ENCODE data around the gene RTL10.
A peak's percentile ranks its signal among the peaks of the same experiment; 100 is the strongest.

Gene RTL10

GRCh38 chr22:19863571-19863970 is 8.9 kb upstream of the RTL10 start:
- Histone ChIP-seq H3K4me1 (ENCODE audit: control insufficient read depth in 5 of 5, insufficient read depth in 5 of 5, low read length in 5 of 5) (no peaks in the 10 kb centered on the region), H3K36me3 (ENCODE audit: control insufficient read depth in 5 of 5, insufficient read depth in 5 of 5, low read length in 5 of 5) (no peaks in the 10 kb centered on the region), H3K4me3 (ENCODE audit: low read depth in 1 of 5, low read length in 5 of 5) (no peak overlapping the region), H3K27ac (ENCODE audit: low read depth, low read length) (no peak overlapping the region), H3K9me3 (ENCODE audit: control insufficient read depth in 5 of 5, low read length in 5 of 5) (no peaks in the 10 kb centered on the region), H3K27me3 (ENCODE audit: control insufficient read depth in 5 of 5, insufficient read depth in 4 of 5, low read length in 5 of 5) (no peaks in the 10 kb centered on the region), H3K9ac (ENCODE audit: low read length in 5 of 5) (no peak overlapping the region)

- no peaks in the 10 kb centered on the region for H3K36me3 ChIP-seq (ENCODE audit: control insufficient read depth in 5 of 5, insufficient read depth in 5 of 5, low read length in 5 of 5)
- H3K27me3 ChIP-seq (ENCODE audit: control insufficient read depth in 5 of 5, insufficient read depth in 4 of 5, low read length in 5 of 5): no peaks in the 10 kb centered on the region
- no peak overlapping the region for H3K4me3 ChIP-seq (ENCODE audit: low read depth in 1 of 5, low read length in 5 of 5)
- H3K9ac ChIP-seq (ENCODE audit: low read length in 5 of 5): no peak overlapping the region
- no peaks in the 10 kb centered on the region for H3K9me3 ChIP-seq (ENCODE audit: control insufficient read depth in 5 of 5, low read length in 5 of 5)
- H3K4me1 ChIP-seq (ENCODE audit: control insufficient read depth in 5 of 5, insufficient read depth in 5 of 5, low read length in 5 of 5): no peaks in the 10 kb centered on the region
- no peak overlapping the region for H3K27ac ChIP-seq (ENCODE audit: low read depth, low read length)
Observed at GRCh38 chr22:19862619-19863246, 8.1 kb upstream of the RTL10 start.

GRCh38 chr22:19859861-19860510 is 5.3 kb upstream of the RTL10 start:
- Histone ChIP-seq H3K36me3 (ENCODE audit: control insufficient read depth in 5 of 5, insufficient read depth in 5 of 5, low read length in 5 of 5) (no peaks in the 10 kb centered on the region), H3K4me1 (ENCODE audit: control insufficient read depth in 5 of 5, insufficient read depth in 5 of 5, low read length in 5 of 5) (peaks cover 4 to 13% (median 12%) of the 10 kb centered on the region in 5 donors), H3K27me3 (ENCODE audit: control insufficient read depth in 5 of 5, insufficient read depth in 4 of 5, low read length in 5 of 5) (no peaks in the 10 kb centered on the region), H3K4me3 (ENCODE audit: low read depth in 1 of 5, low read length in 5 of 5) (no peak overlapping the region), H3K9ac (ENCODE audit: low read length in 5 of 5) (no peak overlapping the region), H3K9me3 (ENCODE audit: control insufficient read depth in 5 of 5, low read length in 5 of 5) (no peaks in the 10 kb centered on the region), H3K27ac (ENCODE audit: low read depth, low read length) (no peak overlapping the region)

GRCh38 chr22:19857382-19857781 is 2.7 kb upstream of the RTL10 start:
- no peaks in the 10 kb centered on the region for H3K27me3 ChIP-seq (ENCODE audit: control insufficient read depth in 5 of 5, insufficient read depth in 4 of 5, low read length in 5 of 5)
- peaks cover 0 to 5% (median 0%) of the 10 kb centered on the region in 5 donors for H3K36me3 ChIP-seq (ENCODE audit: control insufficient read depth in 5 of 5, insufficient read depth in 5 of 5, low read length in 5 of 5)
- no peak overlapping the region for H3K9ac ChIP-seq (ENCODE audit: low read length in 5 of 5)
- no peak overlapping the region for H3K4me3 ChIP-seq (ENCODE audit: low read depth in 1 of 5, low read length in 5 of 5)
- peaks cover 6 to 34% (median 33%) of the 10 kb centered on the region in 5 donors for H3K4me1 ChIP-seq (ENCODE audit: control insufficient read depth in 5 of 5, insufficient read depth in 5 of 5, low read length in 5 of 5)
- no peaks in the 10 kb centered on the region for H3K9me3 ChIP-seq (ENCODE audit: control insufficient read depth in 5 of 5, low read length in 5 of 5)
- no peak overlapping the region for H3K27ac ChIP-seq (ENCODE audit: low read depth, low read length)

GRCh38 chr22:19855504-19856409 is 1.1 kb upstream of the RTL10 start:
- Histone ChIP-seq H3K4me3 (ENCODE audit: low read depth in 1 of 5, low read length in 5 of 5) (peak overlapping the region; percentile 39 to 98 (median 86)), H3K9me3 (ENCODE audit: control insufficient read depth in 5 of 5, low read length in 5 of 5) (no peaks in the 10 kb centered on the region), H3K36me3 (ENCODE audit: control insufficient read depth in 5 of 5, insufficient read depth in 5 of 5, low read length in 5 of 5) (peaks cover 0 to 21% (median 15%) of the 10 kb centered on the region in 5 donors), H3K9ac (ENCODE audit: low read length in 5 of 5) (peak overlapping the region; percentile 3 to 89 (median 87)), H3K4me1 (ENCODE audit: control insufficient read depth in 5 of 5, insufficient read depth in 5 of 5, low read length in 5 of 5) (peaks cover 6 to 36% (median 33%) of the 10 kb centered on the region in 5 donors), H3K27ac (ENCODE audit: low read depth, low read length) (peak overlapping the region; percentile 87), H3K27me3 (ENCODE audit: control insufficient read depth in 5 of 5, insufficient read depth in 4 of 5, low read length in 5 of 5) (no peaks in the 10 kb centered on the region)

- H3K27ac ChIP-seq (ENCODE audit: low read depth, low read length): peak overlapping the region; percentile 60
- H3K4me3 ChIP-seq (ENCODE audit: low read depth in 1 of 5, low read length in 5 of 5): peak overlapping the region; percentile 77 to 98 (median 95)
- H3K9me3 ChIP-seq (ENCODE audit: control insufficient read depth in 5 of 5, low read length in 5 of 5): no peaks in the 10 kb centered on the region
- peaks cover 0 to 34% (median 25%) of the 10 kb centered on the region in 5 donors for H3K36me3 ChIP-seq (ENCODE audit: control insufficient read depth in 5 of 5, insufficient read depth in 5 of 5, low read length in 5 of 5)
- H3K27me3 ChIP-seq (ENCODE audit: control insufficient read depth in 5 of 5, insufficient read depth in 4 of 5, low read length in 5 of 5): no peaks in the 10 kb centered on the region
- H3K9ac ChIP-seq (ENCODE audit: low read length in 5 of 5): peak overlapping the region; percentile 79 to 99 (median 82)
- H3K4me1 ChIP-seq (ENCODE audit: control insufficient read depth in 5 of 5, insufficient read depth in 5 of 5, low read length in 5 of 5): peaks cover 6 to 36% (median 33%) of the 10 kb centered on the region in 5 donors
Observed at GRCh38 chr22:19853879-19854777, 546 bp downstream of the RTL10 start.

GRCh38 chr22:19853058-19853878 is 1.4 kb downstream of the RTL10 start:
- Histone ChIP-seq H3K4me1 (ENCODE audit: control insufficient read depth in 5 of 5, insufficient read depth in 5 of 5, low read length in 5 of 5) (peaks cover 6 to 36% (median 33%) of the 10 kb centered on the region in 5 donors), H3K36me3 (ENCODE audit: control insufficient read depth in 5 of 5, insufficient read depth in 5 of 5, low read length in 5 of 5) (peaks cover 0 to 34% (median 25%) of the 10 kb centered on the region in 5 donors), H3K4me3 (ENCODE audit: low read depth in 1 of 5, low read length in 5 of 5) (peak overlapping the region; percentile 77 to 98 (median 95)), H3K27me3 (ENCODE audit: control insufficient read depth in 5 of 5, insufficient read depth in 4 of 5, low read length in 5 of 5) (no peaks in the 10 kb centered on the region), H3K9ac (ENCODE audit: low read length in 5 of 5) (peak overlapping the region; percentile 79 to 99 (median 82)), H3K9me3 (ENCODE audit: control insufficient read depth in 5 of 5, low read length in 5 of 5) (no peaks in the 10 kb centered on the region), H3K27ac (ENCODE audit: low read depth, low read length) (no peak overlapping the region)

- H3K9me3 ChIP-seq (ENCODE audit: control insufficient read depth in 5 of 5, low read length in 5 of 5): no peaks in the 10 kb centered on the region
- no peak overlapping the region for H3K27ac ChIP-seq (ENCODE audit: low read depth, low read length)
- no peaks in the 10 kb centered on the region for H3K27me3 ChIP-seq (ENCODE audit: control insufficient read depth in 5 of 5, insufficient read depth in 4 of 5, low read length in 5 of 5)
- peaks cover 0 to 34% (median 25%) of the 10 kb centered on the region in 5 donors for H3K36me3 ChIP-seq (ENCODE audit: control insufficient read depth in 5 of 5, insufficient read depth in 5 of 5, low read length in 5 of 5)
- peaks cover 6 to 36% (median 33%) of the 10 kb centered on the region in 5 donors for H3K4me1 ChIP-seq (ENCODE audit: control insufficient read depth in 5 of 5, insufficient read depth in 5 of 5, low read length in 5 of 5)
- H3K4me3 ChIP-seq (ENCODE audit: low read depth in 1 of 5, low read length in 5 of 5): peak overlapping the region in 1 of 5 donors; percentile 0
- H3K9ac ChIP-seq (ENCODE audit: low read length in 5 of 5): peak overlapping the region in 2 of 5 donors; percentile 11 to 99
Observed at GRCh38 chr22:19852177-19852781, 2.4 kb downstream of the RTL10 start.
